Activated naive CD8-positive, alpha-beta T cell treated with anti-CD3 and anti-CD28 coated beads, Interleukin-2, amount 10 ng/mL, durations not matched to agents 7 days and 5 days (primary cell): ENCODE measurements around the gene TMEM129. TPM values are rescaled to one million over a fixed set of nuclear protein-coding genes. Genes with fewer than 3 reads are reported as not detected.
"Not testable (repeated sequence)": the region's sequence is repeated elsewhere in the genome, so short reads cannot be mapped to it uniquely, and the experiment has no call there.

ENCODE experiments used
- ATAC-seq: fragments of 150-1000 bp; cut with Tn5 transposase; one replicate; pipeline ENCODE4 v1.10.0; 2021; ENCODE audit warnings: low read depth, moderate library complexity
- POLR2A ChIA-PET: fragments of 350-600 bp; sonication (Branson Sonifier 250); formaldehyde crosslinking; loops from one replicate; lab custom pipeline; 2021; ENCODE audit warnings: antibody characterized with exemption; lab: Charles Lee
- DNase-seq: peaks from one replicate; pipeline ENCODE4 v3.0.0; 2021
- H3K27ac Mint-ChIP-seq: one replicate; pipeline ENCODE4 v1.8.0; 2022; ENCODE audit warnings: mild to moderate bottlenecking, mixed read lengths
- H3K27me3 Mint-ChIP-seq: one replicate; pipeline ENCODE4 v1.8.0; 2022; ENCODE audit warnings: mild to moderate bottlenecking, moderate library complexity, mixed read lengths
- H3K36me3 Mint-ChIP-seq: one replicate; pipeline ENCODE4 v1.8.0; 2021; ENCODE audit warnings: mild to moderate bottlenecking, mixed read lengths
- H3K4me1 Mint-ChIP-seq: one replicate; pipeline ENCODE4 v1.8.0; 2021; ENCODE audit warnings: mixed read lengths
- H3K4me3 Mint-ChIP-seq: one replicate; pipeline ENCODE4 v1.8.0; 2022; ENCODE audit warnings: mild to moderate bottlenecking, moderate library complexity, mixed read lengths
- H3K9me3 Mint-ChIP-seq: one replicate; pipeline ENCODE4 v1.8.0; 2021; ENCODE audit warnings: mixed read lengths
- total RNA-seq, 2 experiments: library from RNA; stranded (reverse); gene quantifications; one replicate each; pipeline ENCODE4 v1.2.3, GENCODE V29; 2021

TMEM129 gene
- total RNA-seq, 2 experiments from 2014 or later: 27.5 to 27.6 TPM

DNA sequence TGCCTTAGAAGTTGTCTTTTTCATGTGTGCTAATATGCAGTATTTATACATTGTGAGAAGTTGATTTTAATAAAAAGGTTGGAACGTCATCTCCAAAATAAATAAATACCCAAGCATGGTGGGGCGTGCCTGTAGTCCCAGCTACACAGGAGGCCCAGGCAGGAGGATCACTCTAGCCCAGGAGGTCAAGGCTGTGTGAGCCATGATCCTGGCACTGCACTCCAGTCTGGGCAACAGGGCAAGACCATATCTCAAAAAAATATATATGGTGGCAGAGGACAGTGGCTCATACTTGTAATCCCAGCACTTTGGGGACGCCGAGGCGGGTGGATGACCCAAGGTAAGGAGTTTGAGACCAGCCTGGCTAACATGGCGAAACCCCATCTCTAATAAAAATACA is 15.4 kb downstream of the TMEM129 start:
- Mint-ChIP-seq H3K27me3 (no peaks in the 10 kb centered on the region), H3K27ac (no peak overlapping the region), H3K4me3 (no peak overlapping the region), H3K36me3 (peaks cover 34% of the 10 kb centered on the region), H3K9me3 (no peaks in the 10 kb centered on the region), H3K4me1 (peaks cover 49% of the 10 kb centered on the region)
- DNase-seq (no peak), ATAC-seq (no peak)
- POLR2A ChIA-PET: interaction anchor here (1.7 kb wide), 1 partner anchor 15 kb away, joined by 6 read pairs; the partner anchor contains the start of genes TACC3 and TMEM129

DNA sequence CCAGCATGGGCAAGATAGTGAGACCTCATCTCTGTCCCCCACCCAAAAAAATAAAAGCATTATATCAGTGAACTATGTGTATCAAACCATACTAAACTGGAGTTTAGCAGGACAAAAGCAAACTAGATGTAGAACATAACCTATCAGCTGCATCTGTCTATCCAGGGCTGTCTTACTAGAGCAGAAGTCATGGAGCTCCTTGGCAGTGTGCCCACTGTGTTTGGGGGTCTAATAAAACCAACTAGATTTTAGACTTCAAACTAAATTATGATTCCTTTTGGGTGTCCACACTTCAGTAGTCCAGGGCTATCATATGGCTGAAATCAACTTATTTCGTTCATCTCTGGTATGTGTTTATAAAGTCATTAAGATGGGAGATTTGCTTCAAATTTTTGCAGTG is 17.3 kb downstream of the TMEM129 start:
- DNase-seq: no peak
- ATAC-seq: no peak
- no peaks in the 10 kb centered on the region for H3K9me3 Mint-ChIP-seq
- peak overlapping the region; percentile 45 for H3K27ac Mint-ChIP-seq
- no peak overlapping the region for H3K4me3 Mint-ChIP-seq
- POLR2A ChIA-PET: interaction anchor here (1.0 to 1.2 kb wide), 2 partner anchors 9 to 19 kb away, joined by 3 read pairs; partner anchors contain the start of gene SLBP
- no peaks in the 10 kb centered on the region for H3K27me3 Mint-ChIP-seq
- peaks cover 33% of the 10 kb centered on the region for H3K36me3 Mint-ChIP-seq
- peaks cover 37% of the 10 kb centered on the region for H3K4me1 Mint-ChIP-seq

DNA sequence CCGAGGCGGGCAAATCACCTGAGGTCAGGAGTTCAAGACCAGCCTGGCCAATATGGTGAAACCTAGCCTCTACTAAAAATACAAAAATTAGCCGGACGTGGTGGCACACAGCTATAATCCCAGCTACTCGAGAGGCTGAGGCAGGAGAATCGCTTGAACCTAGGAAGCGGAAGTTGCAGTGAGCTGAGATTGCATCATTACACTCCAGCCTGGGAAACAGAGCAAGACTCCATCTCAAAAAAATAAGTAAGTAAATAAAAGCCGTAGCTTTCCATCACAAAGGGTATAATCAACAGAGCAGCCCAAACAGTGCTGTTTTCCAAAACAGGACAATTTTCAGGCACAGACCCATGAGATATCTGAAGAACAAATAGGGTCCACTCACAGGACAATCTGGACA is 19.5 kb downstream of the TMEM129 start:
- ATAC-seq, H3K4me3 Mint-ChIP-seq, H3K27me3 Mint-ChIP-seq, H3K27ac Mint-ChIP-seq, H3K9me3 Mint-ChIP-seq, DNase-seq: not testable (repeated sequence)
- Mint-ChIP-seq H3K4me1 (peaks cover 27% of the 10 kb centered on the region), H3K36me3 (peaks cover 30% of the 10 kb centered on the region)
- POLR2A ChIA-PET: interaction anchor here (0.7 to 1.4 kb wide), 2 partner anchors 10 to 42 kb away, joined by 5 to 7 read pairs; partner anchors contain the start of gene SLBP

DNA sequence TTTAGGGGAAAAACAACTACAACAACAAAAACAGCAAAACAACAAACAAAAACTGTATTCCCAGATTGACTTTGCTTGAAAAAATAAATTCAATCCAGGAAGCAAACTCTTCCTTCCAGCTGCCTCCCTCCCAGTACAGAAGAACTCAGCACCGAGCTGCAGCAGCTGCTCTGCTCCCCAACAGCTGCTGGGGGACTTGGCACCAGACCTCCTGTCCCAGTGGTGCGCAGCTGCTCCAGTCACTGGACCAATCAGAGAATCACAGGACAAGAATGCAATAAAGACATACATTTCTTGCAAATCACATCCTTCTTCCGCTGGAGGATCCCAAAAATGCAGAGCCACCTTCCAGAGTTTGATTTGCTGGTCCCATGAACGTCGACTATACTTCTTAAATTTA is 25.2 kb downstream of the TMEM129 start:
- Mint-ChIP-seq H3K27me3 (no peaks in the 10 kb centered on the region), H3K4me1 (peaks cover 6% of the 10 kb centered on the region), H3K4me3 (no peak overlapping the region), H3K36me3 (peaks cover 33% of the 10 kb centered on the region), H3K9me3 (no peaks in the 10 kb centered on the region), H3K27ac (no peak overlapping the region)
- ATAC-seq: no peak
- POLR2A ChIA-PET: interaction anchor here (0.7 kb wide), 1 partner anchor 974 kb away, joined by 4 read pairs; no protein-coding TSS in a partner anchor
- DNase-seq: no peak

DNA sequence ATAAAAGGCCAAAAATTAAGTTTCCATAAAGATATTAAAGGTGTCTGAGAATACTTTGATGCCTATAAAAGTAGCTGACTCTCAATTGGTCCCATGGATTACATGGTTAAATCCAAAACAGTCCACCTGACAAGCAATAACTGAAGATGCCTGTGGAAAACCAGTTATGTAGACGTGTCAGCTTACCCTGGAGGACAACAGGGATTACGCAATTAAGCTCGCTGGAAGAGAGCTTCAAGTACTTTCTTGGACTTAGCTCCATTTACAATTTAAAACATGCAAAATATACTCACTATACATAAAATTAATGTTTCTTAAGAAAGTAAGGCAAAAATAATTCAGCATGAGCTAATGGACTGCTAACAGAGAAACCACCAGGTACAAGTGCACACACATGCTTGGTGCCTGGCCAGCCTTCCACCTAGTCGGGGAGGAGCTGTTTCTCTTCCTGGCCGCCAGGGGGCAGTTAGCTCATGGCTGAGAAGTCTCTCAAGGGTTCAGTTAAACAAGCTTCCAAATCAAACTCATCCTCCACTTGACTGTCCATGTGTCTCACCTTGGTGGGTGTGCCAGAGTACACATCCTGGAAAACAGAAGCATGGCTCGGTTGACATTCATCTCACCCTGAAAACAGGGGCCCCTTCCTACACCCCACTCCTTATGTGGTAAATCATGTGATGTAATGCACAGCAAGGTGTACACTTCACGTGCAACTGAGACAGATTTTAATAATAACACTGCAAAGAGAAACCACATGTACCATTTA is 27.8 kb downstream of the TMEM129 start:
- H3K9me3 Mint-ChIP-seq: no peaks in the 10 kb centered on the region
- peaks cover 3% of the 10 kb centered on the region for H3K4me1 Mint-ChIP-seq
- peak; percentile 78 for DNase-seq
- H3K4me3 Mint-ChIP-seq: no peak overlapping the region
- POLR2A ChIA-PET: interaction anchor here (1.0 to 3.5 kb wide), 5 partner anchors 16 to 36 kb away, joined by 7 to 49 read pairs (median 14); partner anchors contain the start of genes SLBP, TACC3 and TMEM129
- peak; percentile 93 for ATAC-seq
- peak overlapping the region; percentile 49 for H3K27ac Mint-ChIP-seq
- H3K36me3 Mint-ChIP-seq: peaks cover 31% of the 10 kb centered on the region
- H3K27me3 Mint-ChIP-seq: no peaks in the 10 kb centered on the region

DNA sequence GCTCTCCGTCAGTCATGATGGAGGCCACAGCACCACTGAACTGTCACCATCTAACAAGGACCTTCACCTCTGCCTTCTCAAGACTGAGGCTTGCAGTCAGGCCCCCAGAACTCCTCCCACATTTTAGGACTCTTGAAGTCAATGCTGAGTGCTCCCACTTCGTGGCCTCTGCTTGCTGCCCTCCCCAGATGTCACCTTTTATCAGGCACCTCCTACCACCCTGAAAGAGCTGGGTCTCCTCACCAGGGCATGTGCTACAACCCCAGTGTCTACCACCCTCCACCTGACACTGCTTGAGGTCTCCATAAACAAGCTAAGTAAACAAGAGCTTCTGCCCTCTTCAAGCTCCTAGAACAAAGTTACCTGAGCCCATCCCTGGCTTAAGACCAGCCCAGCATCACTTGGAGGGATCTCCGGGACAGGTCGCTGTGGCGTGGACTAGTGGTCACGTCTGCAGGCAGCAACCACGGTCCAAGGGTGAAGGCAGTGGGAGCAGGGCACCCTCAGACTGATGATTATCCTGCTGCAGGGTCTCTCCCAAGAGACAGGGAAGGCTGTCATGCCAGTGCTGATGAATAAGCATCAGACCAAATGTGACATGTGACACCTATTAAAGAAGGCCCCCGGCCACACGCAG is 29.3 kb downstream of the TMEM129 start:
- DNase-seq (no peak), ATAC-seq (no peak)
- Mint-ChIP-seq H3K9me3 (no peaks in the 10 kb centered on the region), H3K27ac (no peak overlapping the region), H3K4me1 (peaks cover 3% of the 10 kb centered on the region), H3K36me3 (peaks cover 26% of the 10 kb centered on the region), H3K27me3 (no peaks in the 10 kb centered on the region), H3K4me3 (no peak overlapping the region)
- POLR2A ChIA-PET: interaction anchor here (1.1 to 3.5 kb wide), 2 partner anchors 20 to 30 kb away, joined by 7 to 49 read pairs; partner anchors contain the start of genes SLBP, TACC3 and TMEM129

DNA sequence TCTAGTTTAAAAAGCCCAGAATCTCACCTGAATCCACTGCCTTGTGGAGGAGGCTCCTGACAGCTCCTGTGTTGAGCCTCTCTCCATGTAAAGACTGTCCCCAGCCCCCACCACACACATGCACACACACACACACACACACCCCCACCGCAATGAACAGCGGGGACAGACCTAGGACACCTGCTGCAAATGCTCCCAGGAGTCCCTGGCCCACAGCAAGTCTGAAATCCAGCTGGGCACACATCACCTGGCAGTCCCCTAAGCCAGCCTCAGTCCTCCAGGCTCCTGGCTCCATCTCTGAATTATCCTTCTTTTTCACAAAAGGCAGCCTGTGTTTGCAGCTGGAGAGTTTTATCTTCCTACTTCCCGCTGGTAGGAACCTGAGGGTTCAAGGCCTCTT is 30.4 kb downstream of the TMEM129 start:
- Mint-ChIP-seq H3K9me3 (no peaks in the 10 kb centered on the region), H3K4me3 (no peak overlapping the region), H3K27ac (peak overlapping the region; percentile 53), H3K4me1 (peaks cover 3% of the 10 kb centered on the region), H3K36me3 (peaks cover 23% of the 10 kb centered on the region), H3K27me3 (no peaks in the 10 kb centered on the region)
- ATAC-seq (no peak), DNase-seq (no peak)
- POLR2A ChIA-PET: no interaction called here

DNA sequence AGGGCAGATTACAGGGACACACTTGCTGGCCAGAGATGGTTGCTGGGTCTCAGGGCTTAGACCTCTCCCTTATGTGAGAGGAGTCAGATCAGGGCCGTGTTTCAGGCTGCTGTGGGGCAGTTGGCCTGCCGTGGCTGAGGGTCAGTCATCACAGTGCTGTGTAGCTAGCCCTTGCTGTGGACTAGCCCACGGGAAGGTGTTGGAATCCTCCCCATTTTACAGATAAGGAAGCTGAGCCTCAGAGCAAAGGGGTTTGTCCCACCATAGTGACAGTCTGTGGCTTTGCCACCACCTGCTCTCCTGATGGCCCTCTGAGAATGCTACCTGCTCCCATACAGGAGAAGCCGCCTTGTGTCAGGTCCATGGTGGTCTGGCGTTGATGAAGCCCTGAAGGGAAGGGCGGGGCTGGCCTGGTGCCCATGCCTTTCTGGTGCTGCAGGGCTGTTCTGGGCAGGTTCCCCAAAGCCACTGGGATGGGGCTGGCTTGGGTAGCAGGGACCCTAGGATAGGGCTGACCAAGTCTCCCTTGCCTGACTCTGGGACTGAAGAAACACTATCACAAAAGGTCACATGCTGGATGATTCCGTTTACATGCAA is 34.6 kb downstream of the TMEM129 start:
- POLR2A ChIA-PET: no interaction called here
- Mint-ChIP-seq H3K4me3 (no peak overlapping the region), H3K9me3 (no peaks in the 10 kb centered on the region), H3K36me3 (peaks cover 5% of the 10 kb centered on the region), H3K27me3 (peaks cover 7% of the 10 kb centered on the region), H3K27ac (peak overlapping the region; percentile 12), H3K4me1 (peaks cover 8% of the 10 kb centered on the region)
- no peak for DNase-seq
- ATAC-seq: no peak

DNA sequence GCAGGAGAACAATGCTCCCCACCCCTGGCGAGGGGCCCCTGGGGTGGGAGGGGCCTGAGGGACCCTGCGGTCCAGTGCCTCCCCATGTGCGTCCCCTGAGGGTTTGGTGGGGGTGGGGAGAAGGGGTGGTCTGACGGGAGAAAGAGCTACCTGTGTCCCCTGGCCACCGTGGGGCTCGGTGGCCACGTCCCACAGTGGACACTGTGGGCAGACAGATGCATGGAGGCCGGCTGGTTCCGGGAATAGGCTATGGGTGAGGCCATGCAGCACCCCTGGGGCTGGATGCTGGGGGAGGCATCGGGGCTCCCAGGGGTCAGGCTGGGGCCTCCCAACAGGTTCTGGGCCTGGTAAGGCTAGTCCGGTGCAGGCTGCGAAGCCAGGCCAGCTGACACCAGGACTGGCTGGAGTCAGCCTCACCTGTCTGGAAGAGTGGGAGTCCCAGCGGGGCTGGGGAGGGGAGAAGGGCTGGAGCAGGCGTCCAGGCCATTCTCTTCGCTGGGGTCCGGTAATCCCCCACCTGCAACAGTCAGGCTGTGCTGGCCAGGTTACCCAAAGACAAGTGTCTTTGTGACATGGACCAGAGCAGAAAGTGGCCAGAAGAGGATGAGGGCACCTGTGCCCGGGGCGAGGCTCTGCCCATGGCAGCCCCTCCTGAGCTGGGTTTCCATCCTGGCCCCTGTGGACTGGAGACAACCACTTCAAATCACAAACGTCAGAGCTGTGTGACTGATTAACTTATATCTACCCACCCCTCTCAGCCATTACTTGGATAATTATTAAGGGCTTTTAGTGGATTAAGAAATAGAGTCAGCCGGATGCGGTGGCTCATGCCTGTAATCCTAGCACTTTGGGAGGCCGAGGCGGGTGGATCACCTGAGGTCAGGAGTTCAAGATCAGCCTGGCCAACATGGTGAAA is 35.6 kb downstream of the TMEM129 start:
- Mint-ChIP-seq H3K9me3 (no peaks in the 10 kb centered on the region), H3K36me3 (peaks cover 3% of the 10 kb centered on the region), H3K27ac (no peak overlapping the region), H3K4me3 (no peak overlapping the region), H3K4me1 (peaks cover 8% of the 10 kb centered on the region), H3K27me3 (peaks cover 7% of the 10 kb centered on the region)
- ATAC-seq (no peak), DNase-seq (no peak)
- POLR2A ChIA-PET: interaction anchor here (0.6 kb wide), 1 partner anchor 160 kb away, joined by 3 read pairs; no protein-coding TSS in a partner anchor

DNA sequence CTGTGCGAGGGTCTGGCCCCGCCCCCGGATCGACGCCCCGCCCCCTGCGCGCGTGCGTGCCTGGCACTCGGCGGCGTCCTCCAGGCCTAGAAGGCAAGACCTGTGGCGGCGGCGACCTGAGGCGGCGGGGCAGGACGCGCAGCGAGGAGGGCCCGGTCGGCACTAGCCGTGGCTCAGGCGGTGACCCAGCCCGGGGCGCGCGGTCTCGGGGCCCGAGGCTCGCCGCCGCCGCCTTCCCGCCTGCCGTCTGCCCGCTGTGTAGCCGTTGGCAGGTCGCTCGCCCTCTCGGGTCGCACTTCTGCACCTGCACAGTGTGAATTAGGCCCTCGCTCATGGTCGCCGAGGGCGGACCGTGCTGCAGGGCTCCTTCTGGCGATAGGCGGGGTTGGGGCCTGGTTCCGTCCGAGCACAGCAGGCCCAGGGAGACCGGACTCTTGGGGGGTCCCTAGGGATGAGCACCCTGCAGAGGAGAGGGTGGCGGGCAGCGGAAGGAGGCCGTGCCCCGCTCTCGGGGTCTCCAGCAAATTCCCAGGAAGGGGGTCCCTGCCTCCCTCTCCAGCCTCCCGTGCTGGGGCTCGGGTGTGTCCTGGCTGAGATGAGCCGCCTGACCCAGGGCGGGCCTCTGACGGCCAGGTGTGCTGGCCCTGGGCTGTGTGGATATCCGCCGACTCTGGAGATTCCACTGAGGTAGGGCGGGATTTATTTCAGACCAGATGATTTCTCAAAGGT is 36.5 kb downstream of the TMEM129 start:
- H3K36me3 Mint-ChIP-seq: no peaks in the 10 kb centered on the region
- no peak overlapping the region for H3K27ac Mint-ChIP-seq
- no peaks in the 10 kb centered on the region for H3K9me3 Mint-ChIP-seq
- ATAC-seq (no peak), DNase-seq (peak; percentile 99)
- peaks cover 7% of the 10 kb centered on the region for H3K27me3 Mint-ChIP-seq
- peaks cover 8% of the 10 kb centered on the region for H3K4me1 Mint-ChIP-seq
- H3K4me3 Mint-ChIP-seq: peak overlapping the region; percentile 49
- POLR2A ChIA-PET: interaction anchor here (0.6 kb wide), 1 partner anchor 161 kb away, joined by 3 read pairs; no protein-coding TSS in a partner anchor

DNA sequence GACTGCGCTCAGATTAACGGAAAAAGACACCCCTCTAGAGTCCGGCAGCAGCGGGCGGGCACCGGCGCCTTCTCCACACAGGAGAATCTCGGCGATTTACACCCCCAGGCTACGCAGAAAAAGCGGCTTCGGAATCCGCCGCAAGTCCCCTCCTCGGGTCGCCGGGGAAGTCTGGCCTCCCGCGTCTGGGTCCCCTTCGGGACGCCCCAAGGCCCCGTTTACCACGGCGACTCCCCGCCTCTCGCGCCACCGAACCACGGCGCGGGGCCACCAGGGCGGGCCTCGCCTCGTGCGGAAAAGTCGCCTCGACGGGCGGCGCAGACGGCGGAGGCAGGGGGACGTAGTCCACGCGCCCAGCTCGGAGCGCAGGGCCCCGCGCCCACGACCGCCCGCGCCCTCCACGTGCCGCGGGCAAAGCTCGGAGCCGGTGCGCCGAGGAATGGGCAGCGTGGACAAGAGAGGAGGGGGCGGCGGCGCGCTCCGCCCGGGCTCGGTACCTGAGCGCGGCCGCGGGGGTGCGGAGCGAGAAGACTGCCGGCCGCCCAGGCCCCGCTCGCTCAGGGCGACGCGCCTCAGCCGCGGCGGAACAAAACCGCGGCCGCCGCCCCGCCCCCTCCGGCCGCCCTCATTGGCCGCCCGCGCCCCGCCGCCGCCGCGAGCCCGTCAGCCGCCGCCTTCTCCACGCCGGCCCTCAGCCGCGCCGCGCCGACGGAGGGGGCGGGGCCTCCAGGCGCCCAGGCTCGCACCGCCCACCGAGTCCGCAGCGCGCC is 37.2 kb downstream of the TMEM129 start, which contains the start of gene FAM53A:
Gene FAM53A (minus strand): TSS at position 578 of the 770 bp plus-strand sequence. CDS start 15,572 bp downstream, outside the sequence.
- no peaks in the 10 kb centered on the region for H3K36me3 Mint-ChIP-seq
- peaks cover 7% of the 10 kb centered on the region for H3K27me3 Mint-ChIP-seq
- ATAC-seq (peak; percentile 88), DNase-seq (no peak)
- POLR2A ChIA-PET: interaction anchor here (1.1 to 1.6 kb wide), 2 partner anchors 28 to 37 kb away, joined by 3 to 4 read pairs; partner anchors contain the start of genes SLBP, TACC3 and TMEM129
- peak within 1 kb of the TSS; percentile 73 for H3K27ac Mint-ChIP-seq
- peak within 1 kb of the TSS; percentile 81 for H3K4me3 Mint-ChIP-seq
- peaks cover 8% of the 10 kb centered on the region for H3K4me1 Mint-ChIP-seq
- no peaks in the 10 kb centered on the region for H3K9me3 Mint-ChIP-seq
